Measurements from ENCODE around the gene ATP2B3.
A peak's percentile ranks its signal among the peaks of the same experiment; 100 is the strongest.

The ATP2B3 gene

GRCh38 chrX:153517423-153517822, at the start of gene ATP2B3:
ATP2B3 (plus strand) TSS chrX:153517642; CDS start chrX:153536248, 18,606 bp downstream.
- no peak for DNase-seq

- no peak for DNase-seq
These were observed 49.3 kb upstream of the ATP2B3 start for GRCh38 chrX:153468008-153468580.

GRCh38 chrX:153469811-153470410, 47.5 kb upstream of the ATP2B3 start:
- DNase-seq: no peak

GRCh38 chrX:153470411-153471363, 46.8 kb upstream of the ATP2B3 start, which contains the start of gene HAUS7:
HAUS7 (minus strand) TSS chrX:153470576; CDS start chrX:153470557, 19 bp downstream.
- peak; percentile 93 for DNase-seq

- DNase-seq: no peak
These were observed 45.7 kb upstream of the ATP2B3 start for GRCh38 chrX:153471663-153472280.

GRCh38 chrX:153473126-153473525, 44.3 kb upstream of the ATP2B3 start:
- DNase-seq: no peak

DNA sequence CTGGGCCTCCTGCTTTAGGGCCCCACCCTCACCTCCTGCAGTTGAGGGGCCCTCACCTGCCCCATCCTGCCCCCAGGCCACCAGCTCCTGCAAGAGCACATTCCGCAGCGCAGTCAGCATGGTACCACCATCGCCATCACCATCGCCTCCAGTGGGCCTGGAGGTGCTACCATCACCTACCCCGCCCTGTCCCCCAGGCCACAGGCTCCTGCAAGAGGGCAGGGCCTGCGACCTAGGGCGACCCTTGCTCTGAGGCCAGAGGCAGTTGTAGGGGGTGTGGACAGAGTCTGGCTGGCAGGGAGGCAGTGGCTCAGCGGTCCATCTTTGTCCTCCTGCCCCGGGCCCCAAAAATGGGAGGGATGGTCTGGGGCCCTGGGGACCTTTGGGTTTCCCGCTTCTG, 43.2 kb upstream of the ATP2B3 start:
- DNase-seq: no peak

GRCh38 chrX:153474718-153475117, 42.7 kb upstream of the ATP2B3 start:
- no peak for DNase-seq

DNA sequence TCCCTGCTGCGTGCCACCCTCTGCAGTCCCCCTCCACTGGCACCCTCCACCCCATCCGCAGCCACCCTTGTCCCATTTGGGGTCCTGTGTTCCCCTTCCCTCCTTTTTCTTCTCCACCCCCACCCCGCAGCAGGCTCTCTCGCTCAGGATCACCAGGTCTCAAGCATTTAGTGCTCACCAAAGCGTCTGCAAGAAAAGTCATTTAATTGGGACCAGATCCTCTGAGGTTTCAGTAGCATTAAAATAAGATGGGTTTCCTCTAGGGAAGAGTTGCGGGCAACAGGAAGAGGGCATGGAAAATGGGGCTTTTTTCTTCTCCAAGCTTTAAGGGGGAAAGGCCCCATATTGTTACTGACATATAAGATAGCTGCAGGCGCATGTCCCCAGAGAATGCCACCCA, 42.2 kb upstream of the ATP2B3 start:
- no peak for DNase-seq

- no peak for DNase-seq
These were observed 41.6 kb upstream of the ATP2B3 start for GRCh38 chrX:153475751-153476281.

DNA sequence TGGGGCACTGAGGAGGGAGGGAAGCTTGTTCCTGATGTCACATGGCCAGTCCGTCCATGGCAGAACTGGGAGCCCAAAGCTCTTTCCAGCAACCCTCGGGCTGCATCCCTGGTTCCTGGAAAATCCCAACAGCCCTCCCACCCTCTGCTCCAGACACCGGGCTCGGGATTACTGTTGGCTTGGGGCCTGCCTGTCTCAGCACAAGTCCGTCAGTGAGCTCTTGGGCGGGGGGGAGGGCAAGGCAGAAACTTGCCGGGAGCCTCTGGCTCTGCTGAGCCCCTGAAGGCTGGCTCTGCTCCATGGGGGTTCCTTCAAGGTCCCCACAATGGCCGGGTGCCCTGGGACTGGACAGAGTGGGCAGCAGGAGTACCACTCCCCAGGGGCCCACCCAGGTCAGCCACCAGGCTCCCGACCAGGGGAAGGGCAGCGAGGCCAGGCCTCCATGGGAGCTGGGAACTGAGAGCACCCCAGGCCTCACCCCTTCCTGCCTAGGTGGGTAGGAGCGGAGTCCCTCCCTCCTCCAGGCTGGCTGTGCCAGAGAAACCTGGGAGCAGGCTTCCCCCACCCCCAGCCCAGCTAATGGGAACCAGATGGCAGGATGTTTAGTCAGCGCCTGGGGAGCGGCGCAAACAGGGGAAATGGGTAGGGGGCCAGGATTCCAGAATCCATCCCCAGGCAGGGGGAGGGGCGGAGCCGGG, 40.6 kb upstream of the ATP2B3 start:
- peak; percentile 4 for DNase-seq

DNA sequence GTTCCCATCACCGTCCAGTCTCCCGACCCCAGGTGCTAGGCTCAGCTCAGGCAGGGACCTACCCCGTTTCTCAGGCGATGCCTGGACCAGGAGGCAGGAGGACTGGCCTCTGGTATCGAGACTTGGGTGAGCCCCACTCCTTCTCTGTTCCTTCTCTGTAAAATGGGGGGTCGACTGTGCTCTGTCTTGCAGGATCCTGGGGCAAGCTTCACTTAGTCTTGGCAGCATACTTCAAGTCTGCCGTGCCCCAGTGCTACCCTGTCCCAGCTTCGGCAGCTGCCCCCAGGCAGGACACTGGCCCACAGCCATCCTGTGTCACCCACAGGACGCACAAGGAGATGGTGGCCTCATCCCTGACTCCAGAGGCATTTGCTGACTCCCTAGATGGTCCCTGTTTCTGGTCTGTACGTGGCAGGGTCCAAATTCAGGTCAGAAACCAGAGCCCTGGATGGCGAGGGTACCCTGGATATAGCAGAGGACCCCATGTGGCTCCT, 40.0 kb upstream of the ATP2B3 start:
- DNase-seq: no peak

GRCh38 chrX:153477901-153478300, 39.5 kb upstream of the ATP2B3 start:
- DNase-seq: no peak

DNA sequence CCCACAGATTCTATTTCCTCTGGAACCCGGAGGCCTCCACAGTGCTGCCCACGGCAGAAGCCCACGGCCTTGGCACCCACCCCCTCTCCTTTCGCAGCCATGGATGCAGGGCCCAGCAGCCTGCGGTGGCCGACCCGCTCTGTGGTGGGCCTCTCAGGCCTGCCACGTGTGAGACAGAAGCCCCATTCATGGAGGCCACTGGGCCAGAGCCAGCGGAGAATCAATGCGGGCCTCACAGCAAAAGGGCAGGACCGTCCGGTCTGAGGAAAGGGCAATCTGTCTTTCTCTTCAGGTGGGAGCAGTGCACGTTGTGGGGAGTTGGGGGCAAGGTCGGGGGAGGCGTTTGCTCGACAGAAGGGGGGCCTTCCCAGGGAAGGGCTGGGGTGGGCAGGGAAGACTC, 38.7 kb upstream of the ATP2B3 start:
- DNase-seq: peak; percentile 20

DNA sequence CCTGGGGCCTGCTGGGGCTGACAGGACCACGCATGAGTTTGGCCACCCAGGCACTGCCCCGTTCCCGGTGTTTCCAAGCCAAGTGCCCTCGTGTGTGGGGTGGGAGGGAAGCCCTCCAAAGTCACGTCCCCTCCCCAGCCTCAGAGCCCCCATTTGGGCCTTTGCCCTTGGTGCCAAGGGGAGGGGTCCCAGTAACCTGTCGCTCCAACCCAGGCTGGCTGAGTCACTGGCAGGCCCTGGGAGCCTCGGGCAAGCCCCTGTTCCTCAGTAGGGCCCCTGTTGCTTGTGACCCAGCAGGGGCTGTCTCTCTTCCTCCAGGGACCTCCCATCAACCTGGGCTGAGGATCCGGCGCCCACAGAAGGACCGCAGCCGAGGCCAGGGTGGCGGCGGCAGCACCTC, 36.4 kb upstream of the ATP2B3 start:
- DNase-seq: no peak

- no peak for DNase-seq
These were observed 34.9 kb upstream of the ATP2B3 start for GRCh38 chrX:153482376-153483015.

DNA sequence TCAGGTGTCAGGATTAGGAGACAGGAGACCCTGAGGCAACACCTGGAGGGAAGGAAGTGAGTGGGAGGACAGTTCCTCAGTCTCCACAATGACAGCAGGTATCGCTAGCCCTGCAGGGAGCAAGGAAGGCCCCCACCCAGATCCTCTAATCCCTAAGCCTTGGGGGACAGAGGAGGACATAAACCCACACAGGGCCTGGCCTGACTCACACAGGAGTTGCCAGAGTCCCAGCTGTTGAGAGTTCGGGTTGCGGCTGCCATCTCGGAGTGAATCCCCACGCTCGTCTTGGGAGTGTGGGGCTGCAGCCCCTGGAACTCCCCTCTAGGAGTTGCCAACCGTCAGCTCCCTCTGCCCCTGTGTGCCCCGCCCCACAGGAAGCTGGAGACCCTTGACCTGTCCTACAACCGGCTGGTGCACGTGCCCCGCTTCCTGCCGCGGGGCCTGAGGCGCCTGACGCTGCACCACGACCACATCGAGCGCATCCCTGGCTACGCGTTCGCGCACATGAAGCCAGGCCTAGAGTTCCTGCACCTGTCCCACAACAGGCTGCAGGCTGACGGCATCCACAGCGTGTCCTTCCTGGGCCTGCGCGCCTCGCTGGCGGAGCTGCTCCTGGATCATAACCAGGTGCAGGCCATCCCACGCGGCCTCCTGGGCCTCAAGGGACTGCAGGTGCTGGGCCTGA, 31.9 kb upstream of the ATP2B3 start:
- DNase-seq: no peak

DNA sequence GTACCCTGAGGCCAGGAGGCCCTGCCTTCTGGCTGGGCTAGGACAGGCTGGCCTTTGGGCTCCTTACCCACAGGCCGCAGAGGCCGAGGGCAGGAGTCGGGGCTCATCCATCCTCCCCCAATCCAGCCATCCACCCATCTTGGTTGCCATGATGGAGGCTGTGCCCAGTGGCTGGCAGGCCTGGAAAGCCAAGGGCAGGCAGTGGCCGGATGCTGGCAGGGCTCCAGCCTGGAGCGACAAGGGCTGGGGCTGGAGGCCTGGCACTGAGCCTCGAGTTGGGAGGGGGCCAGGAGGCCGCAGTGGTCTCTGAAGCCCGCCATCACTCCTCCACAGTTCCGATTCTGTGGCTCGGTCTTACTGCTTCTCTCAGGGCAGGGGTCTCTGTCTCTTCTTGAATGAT, 31.3 kb upstream of the ATP2B3 start:
- DNase-seq: no peak

GRCh38 chrX:153487590-153488071, 29.8 kb upstream of the ATP2B3 start:
- no peak for DNase-seq

- no peak for DNase-seq
These were observed 29.1 kb upstream of the ATP2B3 start for GRCh38 chrX:153488231-153488914.

Measured in midbrain (tissue), 1 donor.